RWPE2 (cell line): ENCODE results near the gene DRC7.

Experiments
- ATAC-seq: fragments of 200-7000 bp; cut with Tn5 transposase; 3 replicates; pipeline ENCODE4 v1.9.1; 2021; ENCODE audit warnings: low read depth
- DNase-seq: peaks from one replicate; pipeline ENCODE4 v3.0.0-alpha.2; 2020; ENCODE audit warnings: low spot score
- H3K27ac ChIP-seq: fragments of 450-650 bp; 2 replicates; pipeline ENCODE4 v1.5.1; 2017; ENCODE audit warnings: mild to moderate bottlenecking; ENCODE audit not compliant: poor library complexity, severe bottlenecking
- H3K27me3 ChIP-seq: fragments of 250-450 bp; sonication (Bioruptor Pico); 2 replicates; pipeline ENCODE4 v1.5.1; 2021; ENCODE audit warnings: mild to moderate bottlenecking, moderate library complexity; ENCODE audit not compliant: insufficient read depth, poor library complexity, severe bottlenecking
- H3K36me3 ChIP-seq: fragments of 250-450 bp; sonication (Bioruptor Pico); 2 replicates; pipeline ENCODE4 v1.5.1; 2020; ENCODE audit warnings: low read depth, mild to moderate bottlenecking, moderate library complexity
- H3K4me1 ChIP-seq: fragments of 250-450 bp; sonication (Bioruptor Pico); 2 replicates; pipeline ENCODE4 v1.5.1; 2021; ENCODE audit warnings: mild to moderate bottlenecking, moderate library complexity; ENCODE audit not compliant: insufficient read depth, poor library complexity, severe bottlenecking
- H3K4me3 ChIP-seq: fragments of 250-450 bp; sonication (Bioruptor Pico); 2 replicates; pipeline ENCODE4 v1.5.1; 2021; ENCODE audit warnings: mild to moderate bottlenecking, moderate library complexity; ENCODE audit not compliant: severe bottlenecking
- H3K9me3 ChIP-seq: fragments of 250-450 bp; sonication (Bioruptor Pico); 2 replicates; pipeline ENCODE4 v1.5.1; 2021; ENCODE audit warnings: mild to moderate bottlenecking, moderate library complexity; ENCODE audit not compliant: severe bottlenecking
- TF ChIP-seq, protein P1 (sequence below): fragments of 450-650 bp; IDR thresholded peaks from one replicate; pipeline ENCODE4 v1.5.1; 2017; ENCODE audit warnings: mild to moderate bottlenecking, moderate library complexity; ENCODE audit not compliant: poor library complexity, severe bottlenecking

Gene DRC7

GRCh38 chr16:57752581-57753447, 58.2 kb downstream of the DRC7 start:
- TF ChIP-seq, protein P1, sequence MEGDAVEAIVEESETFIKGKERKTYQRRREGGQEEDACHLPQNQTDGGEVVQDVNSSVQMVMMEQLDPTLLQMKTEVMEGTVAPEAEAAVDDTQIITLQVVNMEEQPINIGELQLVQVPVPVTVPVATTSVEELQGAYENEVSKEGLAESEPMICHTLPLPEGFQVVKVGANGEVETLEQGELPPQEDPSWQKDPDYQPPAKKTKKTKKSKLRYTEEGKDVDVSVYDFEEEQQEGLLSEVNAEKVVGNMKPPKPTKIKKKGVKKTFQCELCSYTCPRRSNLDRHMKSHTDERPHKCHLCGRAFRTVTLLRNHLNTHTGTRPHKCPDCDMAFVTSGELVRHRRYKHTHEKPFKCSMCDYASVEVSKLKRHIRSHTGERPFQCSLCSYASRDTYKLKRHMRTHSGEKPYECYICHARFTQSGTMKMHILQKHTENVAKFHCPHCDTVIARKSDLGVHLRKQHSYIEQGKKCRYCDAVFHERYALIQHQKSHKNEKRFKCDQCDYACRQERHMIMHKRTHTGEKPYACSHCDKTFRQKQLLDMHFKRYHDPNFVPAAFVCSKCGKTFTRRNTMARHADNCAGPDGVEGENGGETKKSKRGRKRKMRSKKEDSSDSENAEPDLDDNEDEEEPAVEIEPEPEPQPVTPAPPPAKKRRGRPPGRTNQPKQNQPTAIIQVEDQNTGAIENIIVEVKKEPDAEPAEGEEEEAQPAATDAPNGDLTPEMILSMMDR = no peak
- Histone ChIP-seq H3K27ac (no peak overlapping the region), H3K4me3 (no peak overlapping the region), H3K9me3 (no peaks in the 10 kb centered on the region), H3K36me3 (peaks cover 10% of the 10 kb centered on the region), H3K4me1 (no peaks in the 10 kb centered on the region), H3K27me3 (no peaks in the 10 kb centered on the region)
- DNase-seq (no peak), ATAC-seq (no peak)

DNA sequence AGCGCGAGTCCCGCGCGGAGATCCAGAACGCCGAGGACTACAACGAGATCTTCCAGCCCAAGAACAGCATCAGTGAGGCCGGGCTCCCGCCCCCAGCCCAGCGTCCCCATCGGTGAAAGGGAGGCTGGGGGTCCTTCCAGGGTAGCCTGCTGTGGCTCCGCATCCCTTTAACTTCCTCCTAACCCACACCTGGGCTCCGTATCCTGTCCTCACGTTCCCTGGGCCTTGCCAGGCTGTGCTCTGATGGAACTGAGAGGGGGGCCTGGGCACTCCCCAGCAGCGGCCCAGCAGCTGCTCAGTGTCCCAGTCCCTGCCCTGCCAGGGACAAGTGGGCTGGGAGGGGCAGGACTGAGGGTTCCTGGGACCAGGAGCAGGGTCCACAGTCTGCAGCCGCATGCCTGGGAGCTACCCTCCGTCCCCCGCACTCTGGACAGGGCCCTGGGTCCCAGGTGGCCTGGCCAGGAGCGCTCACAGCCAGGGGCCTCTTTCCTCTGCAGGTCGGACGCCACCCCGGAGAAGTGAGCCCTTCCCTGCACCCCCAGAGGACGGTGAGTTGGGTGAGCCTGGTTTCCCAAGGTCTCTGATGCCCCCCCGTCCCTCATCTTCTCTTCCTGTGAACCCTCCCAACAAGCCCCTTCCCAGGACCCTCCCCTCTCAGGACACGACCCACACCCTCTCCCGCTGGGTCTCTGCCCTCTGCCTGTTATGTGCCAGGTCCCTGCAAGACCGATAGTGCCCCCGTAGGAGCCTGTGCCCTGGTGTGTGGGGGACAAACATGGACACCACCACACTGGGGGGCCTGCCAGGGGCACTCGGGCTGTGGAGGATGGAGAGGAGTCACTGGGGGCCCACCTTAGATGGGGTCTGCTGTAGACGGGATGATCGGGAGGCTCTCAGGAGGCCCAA, 59.1 kb downstream of the DRC7 start:
- DNase-seq = peak; percentile 47

DNA sequence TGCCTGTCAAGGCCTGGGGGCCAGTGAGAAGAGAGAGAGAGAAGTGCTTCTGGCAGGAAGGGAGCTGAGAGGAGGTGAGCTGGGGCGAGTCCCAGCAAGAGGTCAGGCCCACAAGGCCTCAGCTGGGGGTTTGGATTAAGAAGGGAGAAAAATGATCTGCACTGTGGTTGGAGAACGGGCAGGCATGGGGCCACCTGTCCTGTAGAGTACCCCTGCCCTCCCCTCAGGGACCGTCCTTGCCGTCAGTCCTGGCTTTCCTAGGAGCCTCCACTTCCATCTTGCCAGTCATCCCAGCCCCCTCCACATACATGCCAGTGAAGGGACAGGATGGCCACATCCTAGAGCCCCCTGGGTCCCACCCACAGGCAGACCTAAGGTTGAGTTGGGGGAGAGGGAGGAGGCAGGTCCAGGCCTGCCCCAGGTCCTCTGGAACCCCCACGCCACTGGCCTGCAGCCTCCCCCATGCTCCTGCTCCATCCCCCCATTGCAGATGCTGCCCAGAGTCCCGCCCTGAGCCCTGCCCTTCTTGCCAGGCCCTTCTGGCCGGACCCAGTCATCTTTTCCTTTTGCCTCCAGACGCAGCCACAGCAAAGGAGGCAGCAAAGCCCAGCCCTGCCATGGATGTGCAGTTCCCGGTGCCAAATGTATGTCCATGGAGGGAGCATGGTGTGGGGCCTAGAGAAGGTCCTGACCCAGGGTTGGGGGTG, 59.9 kb downstream of the DRC7 start:
- Histone ChIP-seq H3K9me3 (no peaks in the 10 kb centered on the region), H3K36me3 (peaks cover 24% of the 10 kb centered on the region), H3K4me3 (no peak overlapping the region), H3K4me1 (no peaks in the 10 kb centered on the region), H3K27ac (no peak overlapping the region), H3K27me3 (no peaks in the 10 kb centered on the region)
- TF ChIP-seq, protein P1 = no peak
- ATAC-seq = no peak
- DNase-seq = peak; percentile 41

More for the DNA sequence above, 59.1 kb downstream of the DRC7 start:
- Histone ChIP-seq H3K27me3 (no peaks in the 10 kb centered on the region), H3K9me3 (no peaks in the 10 kb centered on the region), H3K36me3 (peaks cover 18% of the 10 kb centered on the region), H3K4me3 (no peak overlapping the region), H3K27ac (no peak overlapping the region), H3K4me1 (no peaks in the 10 kb centered on the region)
- ATAC-seq = no peak
- TF ChIP-seq, protein P1 = no peak

DNA sequence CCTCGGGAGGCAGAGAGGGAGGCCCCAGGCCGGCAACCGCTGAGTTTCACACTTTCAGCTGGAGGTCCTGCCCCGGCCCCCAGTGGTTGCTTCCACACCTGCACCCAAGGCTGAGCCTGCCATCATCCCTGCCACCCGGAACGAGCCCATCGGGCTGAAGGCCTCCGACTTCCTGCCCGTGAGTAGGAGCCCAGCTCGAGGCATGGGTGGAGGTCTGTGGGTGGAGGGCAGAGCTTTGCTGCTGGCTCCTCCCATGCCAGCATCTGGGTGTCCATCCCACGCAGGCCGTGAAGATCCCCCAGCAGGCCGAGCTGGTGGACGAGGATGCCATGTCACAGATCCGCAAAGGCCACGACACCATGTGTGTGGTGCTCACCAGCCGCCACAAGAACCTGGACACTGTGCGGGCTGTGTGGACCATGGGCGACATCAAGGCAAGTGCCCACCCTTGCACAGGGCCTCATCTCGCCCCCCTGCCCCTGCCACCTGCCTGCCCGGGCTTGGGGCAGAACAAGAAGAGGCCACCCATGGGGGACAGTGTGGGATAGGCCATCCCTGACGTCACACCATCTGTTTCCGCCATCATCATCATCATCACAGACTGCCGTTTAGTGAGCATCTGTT, 60.6 kb downstream of the DRC7 start:
- no peaks in the 10 kb centered on the region for H3K4me1 ChIP-seq
- H3K27ac ChIP-seq = no peak overlapping the region
- no peaks in the 10 kb centered on the region for H3K9me3 ChIP-seq
- DNase-seq (peak; percentile 69), ATAC-seq (no peak)
- no peaks in the 10 kb centered on the region for H3K27me3 ChIP-seq
- H3K4me3 ChIP-seq = no peak overlapping the region
- H3K36me3 ChIP-seq = peaks cover 31% of the 10 kb centered on the region
- TF ChIP-seq, protein P1 = no peak
